H9 (cell line): Measurements from ENCODE around the gene PRTFDC1. TPM values are rescaled to one million over a fixed set of nuclear protein-coding genes. Genes with fewer than 3 reads are reported as not detected.

Source experiments
- DNase-seq: peaks from one replicate; pipeline ENCODE4 v3.0.0-alpha.2; 2017
- H2AFZ ChIP-seq: one replicate; pipeline ENCODE4 v1.6.1; 2013; ENCODE audit warnings: mild to moderate bottlenecking, low read length, control low read depth, moderate library complexity
- H2AK5ac ChIP-seq: 2 replicates; pipeline ENCODE4 v1.6.1; 2013; ENCODE audit warnings: low read length, control low read depth, mixed read lengths; ENCODE audit not compliant: insufficient read length
- H2BK120ac ChIP-seq: one replicate; pipeline ENCODE4 v1.6.1; 2013; ENCODE audit warnings: low read depth, mild to moderate bottlenecking, low read length, control low read depth, inconsistent platforms; ENCODE audit not compliant: poor library complexity, severe bottlenecking
- H2BK12ac ChIP-seq: 2 replicates; pipeline ENCODE4 v1.6.1; 2013; ENCODE audit warnings: low read length, control low read depth, mixed read lengths, low read depth; ENCODE audit not compliant: insufficient read length
- H2BK15ac ChIP-seq: 2 replicates; pipeline ENCODE4 v1.6.1; 2013; ENCODE audit warnings: low read depth, low read length, control low read depth
- H2BK20ac ChIP-seq: one replicate; pipeline ENCODE4 v1.6.1; 2013; ENCODE audit warnings: low read depth, mild to moderate bottlenecking, low read length, control low read depth, inconsistent platforms; ENCODE audit not compliant: poor library complexity, severe bottlenecking
- H2BK5ac ChIP-seq: 2 replicates; pipeline ENCODE4 v1.6.1; 2013; ENCODE audit warnings: low read length, control low read depth, mixed read lengths; ENCODE audit not compliant: insufficient read length
- H3K14ac ChIP-seq: 2 replicates; pipeline ENCODE4 v1.6.1; 2013; ENCODE audit warnings: low read length, control low read depth; ENCODE audit not compliant: insufficient read depth
- H3K18ac ChIP-seq: 2 replicates; pipeline ENCODE4 v1.6.1; 2013; ENCODE audit warnings: low read depth, mild to moderate bottlenecking, mixed read lengths, low read length, control low read depth; ENCODE audit not compliant: insufficient read length
- H3K23ac ChIP-seq: 2 replicates; pipeline ENCODE4 v1.6.1; 2013; ENCODE audit warnings: low read length, control low read depth, mixed read lengths, low read depth; ENCODE audit not compliant: insufficient read length
- H3K23me2 ChIP-seq: 2 replicates; pipeline ENCODE4 v1.6.1; 2013; ENCODE audit warnings: low read depth, mild to moderate bottlenecking, mixed read lengths, low read length, control low read depth; ENCODE audit not compliant: insufficient read length, poor library complexity, severe bottlenecking
- H3K27ac ChIP-seq: 2 replicates; pipeline ENCODE4 v1.5.1; 2013; ENCODE audit warnings: low read length, control low read depth, mixed read lengths, low read depth; ENCODE audit not compliant: insufficient read length
- H3K27me3 ChIP-seq: 2 replicates; pipeline ENCODE4 v1.6.1; 2013; ENCODE audit warnings: low read length, control low read depth, inconsistent platforms; ENCODE audit not compliant: insufficient read depth
- H3K4ac ChIP-seq: 2 replicates; pipeline ENCODE4 v1.6.1; 2013; ENCODE audit warnings: low read depth, mild to moderate bottlenecking, control low read depth, inconsistent platforms, low read length, moderate library complexity
- H3K4me1 ChIP-seq: 2 replicates; pipeline ENCODE4 v1.6.1; 2013; ENCODE audit warnings: low read length, control low read depth, inconsistent platforms; ENCODE audit not compliant: insufficient read depth
- H3K4me2 ChIP-seq: 2 replicates; pipeline ENCODE4 v1.6.1; 2013; ENCODE audit warnings: low read length, control low read depth, mixed read lengths; ENCODE audit not compliant: insufficient read length, insufficient read depth
- H3K56ac ChIP-seq: 2 replicates; pipeline ENCODE4 v1.6.1; 2013; ENCODE audit warnings: low read depth, mild to moderate bottlenecking, mixed read lengths, low read length, control low read depth; ENCODE audit not compliant: insufficient read length
- H3K79me1 ChIP-seq: 2 replicates; pipeline ENCODE4 v1.6.1; 2013; ENCODE audit warnings: low read depth, mild to moderate bottlenecking, moderate library complexity, low read length, control low read depth, inconsistent platforms; ENCODE audit not compliant: insufficient read depth, poor library complexity, severe bottlenecking
- H3K79me2 ChIP-seq: 2 replicates; pipeline ENCODE4 v1.6.1; 2013; ENCODE audit warnings: low read length, control low read depth, inconsistent platforms; ENCODE audit not compliant: insufficient read depth
- H3K9ac ChIP-seq: 2 replicates; pipeline ENCODE4 v1.6.1; 2013; ENCODE audit warnings: low read length, control low read depth, mixed read lengths; ENCODE audit not compliant: insufficient read length; ENCODE audit errors: extremely low read depth
- H3K9me3 ChIP-seq: one replicate; pipeline ENCODE4 v1.6.1; 2013; ENCODE audit warnings: low read depth, low read length, inconsistent platforms; ENCODE audit not compliant: control insufficient read depth
- H3T11ph ChIP-seq: one replicate; pipeline ENCODE4 v1.6.1; 2013; ENCODE audit warnings: mild to moderate bottlenecking, low read length, control low read depth, inconsistent platforms
- H4K20me1 ChIP-seq: one replicate; pipeline ENCODE4 v1.6.1; 2013; ENCODE audit not compliant: control insufficient read depth, insufficient read length, insufficient read depth
- H4K5ac ChIP-seq: 2 replicates; pipeline ENCODE4 v1.6.1; 2013; ENCODE audit warnings: low read depth, mild to moderate bottlenecking, mixed read lengths, low read length, control low read depth; ENCODE audit not compliant: insufficient read length
- H4K8ac ChIP-seq: replicated peaks from 2 replicates; pipeline ENCODE4 v1.6.1; 2013; ENCODE audit warnings: low read length, control low read depth, mixed read lengths, low read depth; ENCODE audit not compliant: insufficient read length
- H4K91ac ChIP-seq: 2 replicates; pipeline ENCODE4 v1.6.1; 2013; ENCODE audit warnings: low read depth, mild to moderate bottlenecking, moderate library complexity, mixed read lengths, low read length, control low read depth; ENCODE audit not compliant: insufficient read length
- H3K27ac Mint-ChIP-seq, 3 experiments: 2 replicates in 2 of 3; 3 replicates in 1 of 3; pipeline ENCODE4 v1.8.0; 2020 to 2021; ENCODE audit warnings: mixed read lengths in 3 of 3, mild to moderate bottlenecking in 1 of 3, moderate library complexity in 1 of 3
- H3K27me3 Mint-ChIP-seq: 2 replicates; pipeline ENCODE4 v1.8.0; 2021; ENCODE audit warnings: low read depth, mild to moderate bottlenecking, moderate library complexity, mixed read lengths
- H3K36me3 Mint-ChIP-seq, 3 experiments: 2 replicates in 2 of 3; 3 replicates in 1 of 3; pipeline ENCODE4 v1.8.0; 2020 to 2021; ENCODE audit warnings: low read depth in 3 of 3, mixed read lengths in 3 of 3; ENCODE audit not compliant: insufficient read depth in 1 of 3
- H3K4me1 Mint-ChIP-seq, 2 experiments: 2 replicates each; pipeline ENCODE4 v1.8.0; 2020; ENCODE audit warnings: mixed read lengths in 2 of 2
- H3K4me3 Mint-ChIP-seq, 2 experiments: 2 replicates in 1 of 2; 3 replicates in 1 of 2; pipeline ENCODE4 v1.8.0; 2020 to 2021; ENCODE audit warnings: mild to moderate bottlenecking in 2 of 2, mixed read lengths in 2 of 2, moderate library complexity in 1 of 2
- H3K9me3 Mint-ChIP-seq, 2 experiments: 2 replicates in 1 of 2; 3 replicates in 1 of 2; pipeline ENCODE4 v1.8.0; 2020; ENCODE audit warnings: mild to moderate bottlenecking in 2 of 2, mixed read lengths in 2 of 2, moderate library complexity in 1 of 2
- CTCF ChIP-seq: fragments of 200-600 bp; sonication (generic); conservative IDR thresholded peaks from 3 replicates; pipeline ENCODE4 v1.8.0; 2021; ENCODE audit warnings: antibody characterized with exemption, mild to moderate bottlenecking
- WGBS: extraction: QIAGEN DNeasy Blood & Tissue Kit; methylation state at CpG from one replicate; pipeline ENCODE4 v1.1.7; 2013; ENCODE audit warnings: missing lambda C conversion rate, low lambda C conversion rate, mixed read lengths; ENCODE audit not compliant: insufficient read length; ENCODE audit errors: extremely low coverage; 5-methylcytosine and 5-hydroxymethylcytosine counted together
- total RNA-seq: library from RNA; stranded (reverse); gene quantifications from 2 replicates; pipeline ENCODE4 v1.2.1, GENCODE V29; 2021

PRTFDC1 gene
- total RNA-seq, 1 experiment from 2014 or later, result 7.5 TPM

GRCh38 chr10:24917493-24917892, 34.9 kb downstream of the PRTFDC1 start:
- no peaks in the 10 kb centered on the region for H3K9me3 ChIP-seq
- no peak overlapping the region for H2BK5ac ChIP-seq
- no peak overlapping the region for H3K9ac ChIP-seq
- H3K18ac ChIP-seq, result no peak overlapping the region
- peaks cover 4% of the 10 kb centered on the region; the same call in 1 of the 2 replicates for H3K4me1 ChIP-seq
- no peak for DNase-seq
- no peak overlapping the region for H2AK5ac ChIP-seq
- no peak overlapping the region for H2BK12ac ChIP-seq
- H4K20me1 ChIP-seq, result no peaks in the 10 kb centered on the region
- peaks cover 2 to 13% (median 3%) of the 10 kb centered on the region in 3 experiments; a peak in 6 of 7 replicates for H3K36me3 Mint-ChIP-seq
- H3K27me3 ChIP-seq, result no peaks in the 10 kb centered on the region
- no peak overlapping the region for H2AFZ ChIP-seq
- no peaks in the 10 kb centered on the region for H3K79me2 ChIP-seq
- no peak overlapping the region for H3K27ac ChIP-seq
- no peak overlapping the region for H3K4me3 Mint-ChIP-seq
- no peak overlapping the region for H2BK20ac ChIP-seq
- H3K27ac Mint-ChIP-seq, result no peak overlapping the region
- no peak overlapping the region for H3T11ph ChIP-seq
- no peak overlapping the region for H2BK120ac ChIP-seq
- no peak overlapping the region for H3K23ac ChIP-seq
- no peak overlapping the region for H3K4me2 ChIP-seq
- no peak overlapping the region for H3K14ac ChIP-seq
- no peak for TF ChIP-seq CTCF
- no peaks in the 10 kb centered on the region for H3K23me2 ChIP-seq
- no peak overlapping the region for H3K4ac ChIP-seq
- no peak overlapping the region for H4K91ac ChIP-seq
- peaks cover 3% of the 10 kb centered on the region for H3K79me1 ChIP-seq
- no peak overlapping the region for H4K8ac ChIP-seq
- H3K56ac ChIP-seq, result no peak overlapping the region
- peaks cover 8 to 9% of the 10 kb centered on the region in 2 experiments for H3K4me1 Mint-ChIP-seq
- H2BK15ac ChIP-seq, result no peak overlapping the region
- H3K27me3 Mint-ChIP-seq, result no peaks in the 10 kb centered on the region
- H4K5ac ChIP-seq, result no peak overlapping the region
- no CpG with 5 or more reads among the region's 3 CpGs for WGBS
- peaks cover 5 to 6% of the 10 kb centered on the region in 2 experiments; a peak in 4 of 5 replicates for H3K9me3 Mint-ChIP-seq
